GM21737 (cell line): ENCODE results near the gene ZNF335.

Experiments used
- ATAC-seq: cut with Tn5 transposase; IDR thresholded peaks from one replicate; pipeline ENCODE4 v1.9.1; 2021; ENCODE audit warnings: mild to moderate bottlenecking, moderate library complexity; ENCODE audit not compliant: unreplicated experiment

Gene ZNF335

GRCh38 chr20:45971675-45972499 is at the start of gene ZNF335:
Gene ZNF335 (minus strand): TSS chr20:45972203. CDS start chr20:45971410, 793 bp downstream.
- ATAC-seq: peak; percentile 49

- no peak for ATAC-seq
These were observed 48.6 kb upstream of the ZNF335 start for GRCh38 chr20:46020555-46020954.

- ATAC-seq: no peak
These were observed 46.6 kb upstream of the ZNF335 start for GRCh38 chr20:46018611-46019010.

- ATAC-seq: no peak
These were observed 46.1 kb upstream of the ZNF335 start for GRCh38 chr20:46018112-46018511.

GRCh38 chr20:46017272-46017671 is 45.3 kb upstream of the ZNF335 start:
- ATAC-seq: no peak

- ATAC-seq: no peak
These were observed 42.8 kb upstream of the ZNF335 start for GRCh38 chr20:46014517-46015396.

GRCh38 chr20:46013829-46014516 is 42.0 kb upstream of the ZNF335 start:
- no peak for ATAC-seq

GRCh38 chr20:46013322-46013828 is 41.4 kb upstream of the ZNF335 start:
- ATAC-seq: no peak

- ATAC-seq: no peak
These were observed 40.9 kb upstream of the ZNF335 start for GRCh38 chr20:46012921-46013320.

GRCh38 chr20:46011631-46012482 is 39.9 kb upstream of the ZNF335 start:
- ATAC-seq: no peak

- no peak for ATAC-seq
These were observed 38.7 kb upstream of the ZNF335 start for GRCh38 chr20:46010491-46011391.

GRCh38 chr20:46009816-46010215 is 37.8 kb upstream of the ZNF335 start:
- ATAC-seq: no peak

GRCh38 chr20:46007671-46008070 is 35.7 kb upstream of the ZNF335 start:
- ATAC-seq: no peak

- ATAC-seq: no peak
These were observed 35.0 kb upstream of the ZNF335 start for GRCh38 chr20:46006964-46007363.

GRCh38 chr20:46006022-46006705 is 34.2 kb upstream of the ZNF335 start:
- no peak for ATAC-seq

- ATAC-seq: no peak
These were observed 33.0 kb upstream of the ZNF335 start for GRCh38 chr20:46004889-46005473.

GRCh38 chr20:46004187-46004586 is 32.2 kb upstream of the ZNF335 start:
- no peak for ATAC-seq

GRCh38 chr20:46002008-46002407 is 30.0 kb upstream of the ZNF335 start:
- no peak for ATAC-seq
